ENCODE results near the gene CACYBP. TPM values are rescaled to one million over a fixed set of nuclear protein-coding genes. Genes with fewer than 3 reads are reported as not detected.

Gene CACYBP
- total RNA-seq, 1 experiment from 2014 or later = 194 TPM

- H4K20me1 ChIP-seq (ENCODE audit: insufficient read depth) = no peaks in the 10 kb centered on the region
- TF ChIP-seq ZFX (IDR thresholded peaks at IDR 0.05) (no peak), JUND (IDR thresholded peaks at IDR 0.05) (no peak), POLR2AphosphoS5 (IDR thresholded peaks at IDR 0.05; ENCODE audit: low read depth, low read length) (no peak), YY1 (IDR thresholded peaks at IDR 0.05; ENCODE audit: extremely low read depth, insufficient replicate concordance, low read depth, low read length) (no peak), SRF (IDR thresholded peaks at IDR 0.05; ENCODE audit: low read depth) (no peak), RAD21 (IDR thresholded peaks at IDR 0.05; ENCODE audit: low read depth) (no peak), CEBPB (IDR thresholded peaks at IDR 0.05; ENCODE audit: low read depth) (no peak), MAX (IDR thresholded peaks at IDR 0.05) (no peak), REST (IDR thresholded peaks at IDR 0.05; ENCODE audit: low read depth) (no peak), FOSL1 (IDR thresholded peaks at IDR 0.05; ENCODE audit: low read depth) (no peak), ZNF274 (IDR thresholded peaks at IDR 0.05; ENCODE audit: low read depth, low read length) (no peak), POLR2A (IDR thresholded peaks at IDR 0.05; ENCODE audit: borderline replicate concordance, extremely low read depth, insufficient read depth, insufficient read length) (no peak), SP1 (IDR thresholded peaks at IDR 0.05; ENCODE audit: low read depth) (no peak), SIN3A (IDR thresholded peaks at IDR 0.05; ENCODE audit: low read depth) (no peak), EZH2 (IDR thresholded peaks at IDR 0.05) (no peak), ELF1 (IDR thresholded peaks at IDR 0.05; ENCODE audit: borderline replicate concordance, low read depth) (no peak), CBX3 (IDR thresholded peaks at IDR 0.05; ENCODE audit: low read depth) (no peak), TCF7L2 (IDR thresholded peaks at IDR 0.05; ENCODE audit: borderline replicate concordance, extremely low read depth, insufficient read depth, insufficient read length) (no peak)
- TF ChIP-seq, protein P1, sequence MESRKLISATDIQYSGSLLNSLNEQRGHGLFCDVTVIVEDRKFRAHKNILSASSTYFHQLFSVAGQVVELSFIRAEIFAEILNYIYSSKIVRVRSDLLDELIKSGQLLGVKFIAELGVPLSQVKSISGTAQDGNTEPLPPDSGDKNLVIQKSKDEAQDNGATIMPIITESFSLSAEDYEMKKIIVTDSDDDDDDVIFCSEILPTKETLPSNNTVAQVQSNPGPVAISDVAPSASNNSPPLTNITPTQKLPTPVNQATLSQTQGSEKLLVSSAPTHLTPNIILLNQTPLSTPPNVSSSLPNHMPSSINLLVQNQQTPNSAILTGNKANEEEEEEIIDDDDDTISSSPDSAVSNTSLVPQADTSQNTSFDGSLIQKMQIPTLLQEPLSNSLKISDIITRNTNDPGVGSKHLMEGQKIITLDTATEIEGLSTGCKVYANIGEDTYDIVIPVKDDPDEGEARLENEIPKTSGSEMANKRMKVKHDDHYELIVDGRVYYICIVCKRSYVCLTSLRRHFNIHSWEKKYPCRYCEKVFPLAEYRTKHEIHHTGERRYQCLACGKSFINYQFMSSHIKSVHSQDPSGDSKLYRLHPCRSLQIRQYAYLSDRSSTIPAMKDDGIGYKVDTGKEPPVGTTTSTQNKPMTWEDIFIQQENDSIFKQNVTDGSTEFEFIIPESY (IDR thresholded peaks at IDR 0.05; ENCODE audit: extremely low read depth, insufficient replicate concordance, low read length) = no peak
- TF ChIP-seq, protein P2, sequence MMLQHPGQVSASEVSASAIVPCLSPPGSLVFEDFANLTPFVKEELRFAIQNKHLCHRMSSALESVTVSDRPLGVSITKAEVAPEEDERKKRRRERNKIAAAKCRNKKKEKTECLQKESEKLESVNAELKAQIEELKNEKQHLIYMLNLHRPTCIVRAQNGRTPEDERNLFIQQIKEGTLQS (IDR thresholded peaks at IDR 0.05) = no peak
- intact Hi-C loops (cut with micrococcal nuclease) = no loop called here
These were observed 42.8 kb upstream of the CACYBP start for GRCh38 chr1:174956976-174957375.

More at GRCh38 chr1:174956976-174957375, 42.8 kb upstream of the CACYBP start:
- no peak for DNase-seq (ENCODE audit: low read depth, low spot score)
- Histone ChIP-seq H3K4me1 (ENCODE audit: control insufficient read depth in 1 of 2, insufficient read depth in 2 of 2, low read length in 2 of 2) (no peaks in the 10 kb centered on the region), H3K36me3 (ENCODE audit: control insufficient read depth in 1 of 2, insufficient read depth in 2 of 2, low read length in 2 of 2) (no peaks in the 10 kb centered on the region), H3K4me2 (ENCODE audit: low read length) (no peak overlapping the region), H3K9ac (ENCODE audit: low read length) (no peak overlapping the region), H3K27me3 (ENCODE audit: insufficient read depth, low read length) (no peaks in the 10 kb centered on the region), H3K4me3 (replicated peaks in 1 of 2; ENCODE audit: low read depth in 1 of 2, low read length in 2 of 2) (no peak overlapping the region), H2AFZ (ENCODE audit: low read depth, low read length, poor library complexity, severe bottlenecking) (no peak overlapping the region), H3K9me2 (ENCODE audit: insufficient read depth) (no peaks in the 10 kb centered on the region), H3K9me3 (ENCODE audit: control insufficient read depth in 1 of 2, insufficient read depth in 1 of 2, low read depth in 1 of 2, low read length in 2 of 2) (no peaks in the 10 kb centered on the region), H3K79me2 (ENCODE audit: insufficient read depth, low read length) (no peaks in the 10 kb centered on the region), H3K27ac (ENCODE audit: low read depth, low read length) (no peak overlapping the region)
- ChIA-PET POLR2A (no interaction called here), CTCF (no interaction called here), RAD21 (ENCODE audit: low non-redundant PET in 1 of 2, low total read pairs in 2 of 2, uncharacterized antibody in 2 of 2, unreplicated experiment in 2 of 2) (no interaction called here)
- no peak for ATAC-seq
- no TSS peak for BruUV-seq (replicated peaks)
